GM12878 (cell line): ENCODE data around the gene SESTD1. TPM values are rescaled to one million over a fixed set of nuclear protein-coding genes. Genes with fewer than 3 reads are reported as not detected.

Experiments used
- ATAC-seq: fragments of 200-7000 bp; cut with Tn5 transposase; 3 replicates; pipeline ENCODE4 v1.9.1; 2020; ENCODE audit warnings: mild to moderate bottlenecking, moderate library complexity
- BruUV-seq: library from RNA; stranded (reverse); fragments of 400-500 nt; replicated peaks from 2 replicates; lab custom pipeline; 2021; lab: Mats Ljungman, UMichigan
- CTCF ChIA-PET: fragments of 300-600 bp; sonication (Branson Sonifier 250); formaldehyde crosslinking; extraction: SDS; loops from one replicate; lab custom pipeline; 2021; ENCODE audit warnings: inconsistent platforms; lab: Yijun Ruan, JAX
- POLR2A ChIA-PET: fragments of 350-600 bp; formaldehyde crosslinking; extraction: SDS; loops from one replicate; lab custom pipeline; 2021; ENCODE audit warnings: inconsistent platforms; lab: Charles Lee
- RAD21 ChIA-PET: fragments of 300-600 bp; sonication (Branson Sonifier 250); formaldehyde crosslinking; loops from one replicate; lab custom pipeline; 2023; ENCODE audit warnings: antibody characterized with exemption; ENCODE audit not compliant: unreplicated experiment; lab: Charles Lee
- SMC1A ChIA-PET: fragments of 300-600 bp; sonication (Branson Sonifier 250); formaldehyde crosslinking; loops from one replicate; lab custom pipeline; 2023; ENCODE audit not compliant: unreplicated experiment, uncharacterized antibody; lab: Charles Lee
- DNase-seq: peaks from one replicate; pipeline ENCODE4 v3.0.0-alpha.2; 2011; ENCODE audit warnings: low read depth, low spot score
- FAIRE-seq: peaks from 3 replicates; lab custom pipeline; 2011; peaks lifted over from hg19 to GRCh38; lab: Jason Lieb, UNC
- H2AFZ ChIP-seq: 2 replicates; pipeline ENCODE4 v1.6.0; 2011; ENCODE audit warnings: low read depth, low read length, control low read depth; ENCODE audit not compliant: control insufficient read depth
- H3K27ac ChIP-seq: 2 replicates; pipeline ENCODE4 v1.5.1; 2011; ENCODE audit warnings: control low read depth; ENCODE audit not compliant: control insufficient read depth, insufficient read depth
- H3K27me3 ChIP-seq, 2 experiments: replicated peaks in 1 of 2; 2 replicates each; pipeline versions ENCODE4 v1.6.0 to v1.6.1; 2011; ENCODE audit warnings: low read length in 1 of 2; ENCODE audit not compliant: control insufficient read depth in 2 of 2, insufficient read depth in 2 of 2
- H3K36me3 ChIP-seq, 2 experiments: 2 replicates each; pipeline ENCODE4 v1.5.1; 2011; ENCODE audit warnings: low read length in 1 of 2; ENCODE audit not compliant: control insufficient read depth in 2 of 2, insufficient read depth in 2 of 2
- H3K4me1 ChIP-seq: 2 replicates; pipeline ENCODE4 v1.6.1; 2011; ENCODE audit warnings: mild to moderate bottlenecking, low read length, moderate library complexity, mixed read lengths; ENCODE audit not compliant: control insufficient read depth, insufficient read depth
- H3K4me2 ChIP-seq: 2 replicates; pipeline ENCODE4 v1.6.0; 2011; ENCODE audit warnings: control low read depth; ENCODE audit not compliant: control insufficient read depth, insufficient read depth
- H3K4me3 ChIP-seq: fragments of 200-600 bp; sonication (generic); 2 replicates; pipeline ENCODE4 v1.5.1; 2016
- H3K79me2 ChIP-seq: 2 replicates; pipeline ENCODE4 v1.6.0; 2011; ENCODE audit warnings: low read length; ENCODE audit not compliant: control insufficient read depth, insufficient read depth
- H3K9ac ChIP-seq: 2 replicates; pipeline ENCODE4 v1.8.0; 2011; ENCODE audit warnings: low read length, control low read depth, mixed read lengths; ENCODE audit not compliant: control insufficient read depth, insufficient read depth
- H3K9me3 ChIP-seq: replicated peaks from 3 replicates; pipeline ENCODE4 v1.5.1; 2011; ENCODE audit warnings: mild to moderate bottlenecking, low read length; ENCODE audit not compliant: control insufficient read depth, insufficient read depth
- H4K20me1 ChIP-seq: 2 replicates; pipeline ENCODE4 v1.6.0; 2011; ENCODE audit not compliant: control insufficient read depth, insufficient read depth
- BCL11A ChIP-seq: IDR thresholded peaks from 2 replicates; pipeline ENCODE4 v1.6.1; 2011; ENCODE audit warnings: low read depth, low read length
- BMI1 ChIP-seq: fragments of 450-650 bp; IDR thresholded peaks from 2 replicates; pipeline ENCODE4 v1.6.1; 2016; ENCODE audit warnings: mild to moderate bottlenecking, moderate library complexity, borderline replicate concordance
- ESRRA ChIP-seq: IDR thresholded peaks from 2 replicates; pipeline ENCODE4 v1.6.1; 2012; ENCODE audit warnings: mild to moderate bottlenecking, low read length, improper control_type of control experiment
- RCOR1 ChIP-seq: conservative IDR thresholded peaks from 2 replicates; pipeline ENCODE4 v1.6.1; 2012; ENCODE audit warnings: low read depth, low read length, improper control_type of control experiment
- SPI1 ChIP-seq: IDR thresholded peaks from 2 replicates; pipeline ENCODE4 v1.6.1; 2011; ENCODE audit warnings: low read depth, mild to moderate bottlenecking, low read length, moderate library complexity, borderline replicate concordance; ENCODE audit not compliant: insufficient read depth
- WGBS: methylation state at CpG from one replicate; pipeline ENCODE4 v1.1.6; 2016; ENCODE audit warnings: low lambda C conversion rate; ENCODE audit not compliant: insufficient replicate concordance, insufficient coverage; ENCODE audit errors: missing lambda C conversion rate; 5-methylcytosine and 5-hydroxymethylcytosine counted together
- in situ Hi-C: fragments of 300-500 bp; cut with MboI; formaldehyde crosslinking; loops from 9 replicates; pipeline ENCODE4 v1.14.3; 2018; ENCODE audit warnings: mixed read lengths
- intact Hi-C: fragments of 100-400 bp; cut with micrococcal nuclease; formaldehyde crosslinking; loops from one replicate; pipeline ENCODE4 v1.14.2; 2022; ENCODE audit not compliant: unreplicated experiment
- polyA plus RNA-seq, 11 experiments: library from polyadenylated mRNA; depleted of rRNA in 4 of 11; unstranded in 6 of 11; stranded (reverse) in 5 of 11; fragments of >200 nt; fragmentation: Nextera tagmentation in 4 of 11; fragmentation: Illumina TruSeq in 1 of 11; extraction: Ambion mirVana in 4 of 11; extraction: Trizol in 1 of 11; gene quantifications; 1 replicate in 1 of 11; 2 replicates in 10 of 11; pipeline versions ENCODE4 v1.2.1 to v1.2.3, GENCODE V29; 2011 to 2016; ENCODE audit warnings: inconsistent platforms in 2 of 11, missing spikeins in 2 of 11, low read depth in 1 of 11
- total RNA-seq, 4 experiments: library from RNA; depleted of rRNA in 3 of 4; stranded (reverse); fragments of >200 nt in 3 of 4; fragmentation: Illumina TruSeq in 1 of 4; extraction: Trizol in 1 of 4; gene quantifications; 2 replicates each; pipeline versions ENCODE4 v1.2.1 to v1.2.3, GENCODE V29; 2013 to 2021

SESTD1 gene
- total and polyA plus RNA-seq, 10 of the 15 experiments (the other 5 are each of a cell fraction or from before 2014, with no cell fraction given) = 4.4 to 22.7 (median 9.5) TPM

DNA sequence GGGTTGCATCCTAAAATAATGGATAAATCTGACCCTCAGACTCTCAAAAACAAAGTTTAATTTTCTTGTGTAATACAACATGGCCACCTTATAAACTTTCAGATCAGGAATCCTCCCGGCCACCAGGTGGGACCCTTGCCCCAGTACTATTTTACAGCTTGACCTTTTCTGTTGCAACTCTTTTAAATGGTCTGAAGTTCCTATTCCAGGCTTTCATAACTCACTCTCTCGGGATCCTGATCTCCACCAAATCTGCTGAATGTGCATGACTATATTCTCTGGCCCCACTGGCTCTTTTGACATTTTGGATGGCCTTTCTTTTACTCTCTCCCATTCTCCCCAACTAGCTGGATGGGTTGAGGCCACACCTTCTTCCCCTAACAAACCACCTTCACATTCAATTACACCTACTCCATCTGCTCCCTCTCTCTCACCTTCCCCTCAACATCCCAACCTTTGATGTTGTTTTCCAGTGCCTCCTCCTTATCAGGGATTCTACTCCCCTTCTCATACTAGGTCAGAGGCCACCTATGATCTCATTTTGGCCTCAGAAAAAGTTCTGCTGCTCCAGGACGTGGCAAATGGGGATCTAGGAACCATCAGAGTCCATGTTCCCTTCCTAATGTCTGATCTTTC lies 70.8 kb downstream of the SESTD1 start:
- Histone ChIP-seq H3K36me3 (no peaks in the 10 kb centered on the region), H3K4me3 (no peak overlapping the region), H2AFZ (no peak overlapping the region), H3K9me3 (peaks cover 2% of the 10 kb centered on the region; the same call in 2 of the 3 replicates), H4K20me1 (no peaks in the 10 kb centered on the region), H3K9ac (no peak overlapping the region), H3K4me1 (no peaks in the 10 kb centered on the region), H3K27me3 (no peaks in the 10 kb centered on the region), H3K79me2 (no peaks in the 10 kb centered on the region), H3K27ac (no peak overlapping the region), H3K4me2 (no peak overlapping the region)
- no peak for ATAC-seq
- POLR2A ChIA-PET = no interaction called here
- 75% methylated on average over 3 of the region's 3 CpGs for WGBS
- CTCF ChIA-PET = interaction anchor here (0.5 to 2.1 kb wide), 5 partner anchors 25 to 217 kb away, joined by 3 to 6 read pairs (median 3); no protein-coding TSS in a partner anchor
- in situ Hi-C loops (no loop called here), intact Hi-C loops (no loop called here)
- no peak for DNase-seq
- TF ChIP-seq BCL11A (no peak), BMI1 (no peak), ESRRA (no peak), RCOR1 (no peak)
- no peak for FAIRE-seq
- RAD21 ChIA-PET = interaction anchor here (1.9 kb wide), 1 partner anchor 25 kb away, joined by 5 read pairs; no protein-coding TSS in a partner anchor
- SMC1A ChIA-PET = interaction anchor here (1.2 to 1.4 kb wide), 3 partner anchors 12 to 262 kb away, joined by 3 to 7 read pairs (median 3); no protein-coding TSS in a partner anchor
- BruUV-seq = no TSS peak

DNA sequence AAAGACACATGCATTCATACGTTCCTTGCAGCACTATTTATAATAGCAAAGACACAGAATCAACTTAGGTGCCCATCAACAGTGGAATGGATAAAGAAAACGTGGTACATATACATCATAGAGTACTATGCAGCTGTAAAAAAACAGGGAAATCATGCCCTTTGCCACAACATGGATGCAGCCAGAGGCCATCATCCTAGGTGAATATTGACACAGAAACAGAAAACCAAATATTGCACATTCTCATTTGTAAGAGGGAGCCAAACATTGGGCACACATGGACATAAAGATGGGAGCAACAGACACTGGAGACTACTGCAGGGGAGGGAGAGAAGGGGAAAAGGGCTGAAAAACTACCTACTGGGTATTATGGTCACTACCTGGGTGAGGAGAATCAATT lies 73.5 kb downstream of the SESTD1 start:
- ATAC-seq (no peak), FAIRE-seq (no peak), DNase-seq (no peak)
- Histone ChIP-seq H3K4me3 (no peak overlapping the region), H3K4me2 (no peak overlapping the region), H2AFZ (no peak overlapping the region), H4K20me1 (no peaks in the 10 kb centered on the region), H3K4me1 (no peaks in the 10 kb centered on the region), H3K36me3 (no peaks in the 10 kb centered on the region), H3K27me3 (no peaks in the 10 kb centered on the region), H3K9ac (no peak overlapping the region), H3K79me2 (no peaks in the 10 kb centered on the region), H3K9me3 (peaks cover 2% of the 10 kb centered on the region; the same call in 2 of the 3 replicates), H3K27ac (no peak overlapping the region)
- ChIA-PET SMC1A (no interaction called here), POLR2A (no interaction called here), RAD21 (no interaction called here), CTCF (no interaction called here)
- in situ Hi-C loops (no loop called here), intact Hi-C loops (no loop called here)
- no peak for TF ChIP-seq SPI1
- 47% methylated on average over 2 of the region's 2 CpGs for WGBS
- BruUV-seq = no TSS peak
